ENCODE measurements around the gene TCF7L1. TPM values are rescaled to one million over a fixed set of nuclear protein-coding genes. Genes with fewer than 3 reads are reported as not detected.
"Not testable (repeated sequence)": the region's sequence is repeated elsewhere in the genome, so short reads cannot be mapped to it uniquely, and the experiment has no call there.

TCF7L1 gene
- polyA plus RNA-seq, 3 donors: 0.05 to 0.09 TPM; not detected in 1

GRCh38 chr2:85154048-85154753, 21.0 kb downstream of the TCF7L1 start:
- WGBS (ENCODE audit: insufficient coverage): 100% methylated on average over 1 of the region's 7 CpGs
- H3K27ac ChIP-seq (ENCODE audit: low read depth in 1 of 2, low read length in 2 of 2): no peak overlapping the region
- H3K36me3 Mint-ChIP-seq: no peaks in the 10 kb centered on the region
- H2AFZ ChIP-seq (ENCODE audit: insufficient read depth, low read depth, low read length, poor library complexity, severe bottlenecking): no peak overlapping the region
- H3K27me3 Mint-ChIP-seq (ENCODE audit: low read depth in 3 of 3): peaks cover 0 to 6% (median 5%) of the 10 kb centered on the region in 3 donors
- no peaks in the 10 kb centered on the region for H3K9me3 ChIP-seq (replicated peaks in 1 of 2; ENCODE audit: control insufficient read depth in 1 of 2, insufficient read depth in 1 of 2, low read length in 2 of 2)
- H3K27me3 ChIP-seq (ENCODE audit: control insufficient read depth in 2 of 2, insufficient read depth in 2 of 2, low read length in 2 of 2): no peaks in the 10 kb centered on the region
- H3K9me3 Mint-ChIP-seq: peaks cover 0 to 3% (median 1%) of the 10 kb centered on the region in 7 donors
- no peak for DNase-seq
- no peaks in the 10 kb centered on the region for H3K79me2 ChIP-seq (ENCODE audit: insufficient read depth, low read length)
- no peak overlapping the region for H3K4me3 Mint-ChIP-seq
- no peak overlapping the region for H3K4me2 ChIP-seq (replicated peaks; ENCODE audit: extremely low read depth, low read length, poor library complexity, severe bottlenecking)
- intact Hi-C loops (cut with micrococcal nuclease): no loop called here
- H3K4me1 ChIP-seq (ENCODE audit: control insufficient read depth in 1 of 2, insufficient read depth in 2 of 2, low read length in 2 of 2): no peaks in the 10 kb centered on the region
- H4K20me1 ChIP-seq (ENCODE audit: insufficient read depth, low read length): no peaks in the 10 kb centered on the region
- H3K4me3 ChIP-seq (replicated peaks in 1 of 3; ENCODE audit: low read depth in 2 of 3, low read length in 3 of 3): no peak overlapping the region
- H3K4me1 Mint-ChIP-seq: no peaks in the 10 kb centered on the region
- H3K36me3 ChIP-seq (replicated peaks in 1 of 2; ENCODE audit: control insufficient read depth in 1 of 2, insufficient read depth in 2 of 2, low read length in 2 of 2): no peaks in the 10 kb centered on the region
- no peak overlapping the region for H3K9ac ChIP-seq (ENCODE audit: insufficient read depth, low read length, poor library complexity, severe bottlenecking)
- no peak for TF ChIP-seq CTCF (IDR thresholded peaks at IDR 0.05)
- no peak overlapping the region for H3K27ac Mint-ChIP-seq

GRCh38 chr2:85155082-85155481, 21.9 kb downstream of the TCF7L1 start:
- H3K9ac ChIP-seq (ENCODE audit: insufficient read depth, low read length, poor library complexity, severe bottlenecking); H4K20me1 ChIP-seq (ENCODE audit: insufficient read depth, low read length); H3K4me3 ChIP-seq (replicated peaks in 1 of 3; ENCODE audit: low read depth in 2 of 3, low read length in 3 of 3); DNase-seq; H3K27me3 Mint-ChIP-seq (ENCODE audit: low read depth in 3 of 3); H2AFZ ChIP-seq (ENCODE audit: insufficient read depth, low read depth, low read length, poor library complexity, severe bottlenecking); H3K4me1 Mint-ChIP-seq; H3K79me2 ChIP-seq (ENCODE audit: insufficient read depth, low read length); H3K9me3 ChIP-seq (replicated peaks in 1 of 2; ENCODE audit: control insufficient read depth in 1 of 2, insufficient read depth in 1 of 2, low read length in 2 of 2); H3K4me2 ChIP-seq (replicated peaks; ENCODE audit: extremely low read depth, low read length, poor library complexity, severe bottlenecking); intact Hi-C loops (cut with micrococcal nuclease); H3K27ac Mint-ChIP-seq; H3K4me1 ChIP-seq (ENCODE audit: control insufficient read depth in 1 of 2, insufficient read depth in 2 of 2, low read length in 2 of 2); H3K4me3 Mint-ChIP-seq; H3K36me3 ChIP-seq (replicated peaks in 1 of 2; ENCODE audit: control insufficient read depth in 1 of 2, insufficient read depth in 2 of 2, low read length in 2 of 2); H3K9me3 Mint-ChIP-seq; H3K36me3 Mint-ChIP-seq; H3K27me3 ChIP-seq (ENCODE audit: control insufficient read depth in 2 of 2, insufficient read depth in 2 of 2, low read length in 2 of 2); H3K27ac ChIP-seq (ENCODE audit: low read depth in 1 of 2, low read length in 2 of 2): not testable (repeated sequence)
- 93% methylated on average over 8 of the region's 8 CpGs for WGBS (ENCODE audit: insufficient coverage)

All from CD14-positive monocyte (primary cell).